Stimulated activated CD4-positive, alpha-beta T cell treated with anti-CD3 and anti-CD28 coated beads, Interleukin-12 subunit alpha, Interleukin-12 subunit beta, amount 100 ng/mL, for 24 hours (primary cell): ENCODE results near the gene BLOC1S1.

Source experiments
- DNase-seq, 2 experiments: peaks; one replicate each; pipeline ENCODE4 v3.0.0-alpha.2; 2020; ENCODE audit warnings: low read depth in 2 of 2

BLOC1S1 gene

GRCh38 chr12:55711786-55712553 is 3.9 kb upstream of the BLOC1S1 start:
- no peak for DNase-seq

DNA sequence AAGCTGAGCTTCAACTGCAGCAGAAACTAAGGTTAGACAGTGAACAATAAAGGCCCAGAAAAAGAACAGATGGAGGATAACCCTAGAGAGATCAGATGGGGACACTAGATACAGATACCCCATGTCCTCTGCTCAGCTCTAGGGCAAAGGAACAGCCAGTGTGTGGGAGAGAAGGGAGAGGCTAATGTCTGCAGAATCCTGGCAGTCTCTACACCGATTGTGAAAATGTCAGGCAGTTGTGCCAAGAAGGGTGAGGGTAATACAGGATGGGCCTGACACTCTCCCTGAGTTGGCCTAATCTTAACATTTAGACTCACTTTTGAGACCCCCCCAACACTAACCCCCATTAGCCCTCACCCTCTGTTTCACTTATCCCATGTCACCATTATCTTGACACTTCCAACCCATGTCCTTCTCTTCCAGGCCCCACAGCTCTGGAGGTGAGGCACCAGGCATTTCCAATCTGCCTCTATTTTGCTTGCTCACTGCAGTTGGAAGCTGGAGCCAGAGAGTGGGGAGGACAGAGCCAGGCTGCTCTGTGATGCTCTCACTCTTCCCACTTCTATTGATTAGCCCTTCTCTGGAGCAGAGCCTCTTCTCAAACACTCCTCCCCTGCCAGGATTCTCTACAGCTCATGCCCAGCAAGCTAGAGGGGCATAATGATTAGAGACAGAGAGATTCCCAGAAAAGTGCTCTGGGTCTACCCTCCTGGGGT is 3.0 kb upstream of the BLOC1S1 start:
- no peak for DNase-seq

GRCh38 chr12:55713721-55714120 is 2.1 kb upstream of the BLOC1S1 start:
- DNase-seq: no peak

GRCh38 chr12:55715169-55715764 is 579 bp upstream of the BLOC1S1 start:
- no peak for DNase-seq

DNA sequence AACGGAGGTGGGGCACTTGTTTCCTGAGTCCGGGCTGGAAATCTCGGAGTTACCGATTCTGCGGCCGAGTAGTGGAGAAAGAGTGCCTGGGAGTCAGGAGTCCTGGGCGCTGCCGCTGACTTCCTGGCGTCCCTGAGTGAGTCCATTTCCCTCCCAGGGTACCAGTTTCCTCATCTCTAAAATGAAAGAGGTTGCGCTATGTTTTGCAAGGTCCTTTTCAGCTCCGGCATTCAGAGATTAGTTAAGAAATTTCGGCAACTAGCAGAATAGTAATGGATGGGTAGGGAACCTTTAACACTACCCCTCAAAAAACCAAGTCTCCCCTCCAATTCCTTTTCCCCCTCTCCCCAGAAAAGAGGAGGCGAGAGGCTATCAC is 724 bp downstream of the BLOC1S1 start:
- DNase-seq: no peak

DNA sequence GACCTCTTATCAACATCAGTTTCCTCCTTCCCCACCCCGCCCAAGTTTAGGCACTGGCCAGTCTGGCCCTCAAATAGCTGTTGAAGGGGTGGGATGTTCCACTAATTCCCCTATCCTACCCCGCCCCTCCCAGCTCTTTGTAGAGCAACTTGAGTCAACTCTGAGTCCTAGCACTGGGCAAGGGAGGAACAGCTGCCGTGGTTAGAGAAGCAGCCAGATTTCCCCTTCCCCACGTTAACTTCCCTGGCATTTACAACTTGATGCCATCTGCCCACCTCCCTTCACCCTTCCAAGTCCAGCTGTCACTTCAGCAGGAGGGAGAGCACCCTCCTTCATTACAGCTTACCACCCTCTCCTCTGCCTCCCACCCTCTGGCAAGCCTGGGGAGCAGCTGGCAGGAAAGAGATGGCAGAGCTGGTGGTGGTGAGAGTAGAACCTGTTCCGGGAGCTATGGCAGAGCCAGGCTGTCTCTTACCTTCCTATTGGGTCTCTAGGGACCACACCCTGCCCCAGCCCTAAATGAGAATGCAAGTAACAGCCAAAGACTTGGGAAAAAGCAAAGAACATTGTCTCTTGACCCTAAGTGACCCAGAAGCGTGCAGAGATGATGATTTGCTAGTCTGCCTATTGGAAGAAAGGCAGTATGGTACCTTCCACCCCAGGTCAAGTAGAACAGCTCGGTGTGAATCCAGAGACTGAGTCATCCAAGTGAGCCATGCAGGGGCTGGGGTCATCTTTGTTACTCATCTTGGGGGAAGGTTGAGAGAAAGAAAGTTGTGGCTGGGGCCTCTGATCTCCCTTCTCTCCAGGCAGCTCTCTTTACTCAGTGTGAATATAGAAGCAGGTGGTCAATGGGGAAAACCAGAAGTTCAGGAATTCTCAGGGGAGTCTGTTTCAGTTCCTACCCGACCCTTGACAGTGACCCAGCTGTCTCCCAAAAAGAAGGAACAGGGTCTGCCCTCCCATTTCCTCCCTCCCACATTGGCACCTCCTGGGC is 1.5 kb downstream of the BLOC1S1 start:
- no peak for DNase-seq

DNA sequence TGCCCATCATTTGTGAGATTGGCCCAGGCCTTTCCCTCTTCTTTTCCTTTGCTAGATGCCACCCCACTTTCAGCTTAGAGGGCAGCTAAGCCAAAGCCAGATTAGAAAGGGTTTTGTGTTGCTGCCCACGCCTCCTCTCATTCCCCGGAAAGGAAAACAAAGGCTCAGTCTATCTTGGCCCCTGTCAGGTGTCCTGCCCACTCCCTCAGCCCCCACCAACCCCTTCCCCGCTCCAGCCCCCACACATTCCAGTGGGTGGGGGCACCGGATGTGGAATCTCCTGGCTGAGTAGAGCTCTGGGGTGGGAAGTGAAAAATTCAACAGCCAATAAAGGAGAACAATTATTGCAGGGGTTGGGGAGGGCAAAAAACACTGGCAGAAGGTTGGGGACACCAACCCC is 2.2 kb downstream of the BLOC1S1 start:
- no peak for DNase-seq

GRCh38 chr12:55718624-55719275 is 2.9 kb downstream of the BLOC1S1 start:
- DNase-seq: no peak

DNA sequence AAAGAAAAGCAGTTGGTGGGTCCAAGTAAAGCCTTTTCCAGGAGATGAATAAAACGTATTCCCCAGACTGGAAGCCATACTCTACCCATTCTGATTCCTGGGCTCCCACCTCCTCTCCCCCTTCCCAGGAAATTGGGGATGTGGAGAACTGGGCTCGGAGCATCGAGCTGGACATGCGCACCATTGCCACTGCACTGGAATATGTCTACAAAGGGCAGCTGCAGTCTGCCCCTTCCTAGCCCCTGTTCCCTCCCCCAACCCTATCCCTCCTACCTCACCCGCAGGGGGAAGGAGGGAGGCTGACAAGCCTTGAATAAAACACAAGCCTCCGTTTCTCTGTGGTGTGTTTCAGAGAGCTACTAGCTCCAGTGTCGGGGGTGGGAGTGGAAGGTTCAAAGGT is 3.5 kb downstream of the BLOC1S1 start:
- DNase-seq: no peak

DNA sequence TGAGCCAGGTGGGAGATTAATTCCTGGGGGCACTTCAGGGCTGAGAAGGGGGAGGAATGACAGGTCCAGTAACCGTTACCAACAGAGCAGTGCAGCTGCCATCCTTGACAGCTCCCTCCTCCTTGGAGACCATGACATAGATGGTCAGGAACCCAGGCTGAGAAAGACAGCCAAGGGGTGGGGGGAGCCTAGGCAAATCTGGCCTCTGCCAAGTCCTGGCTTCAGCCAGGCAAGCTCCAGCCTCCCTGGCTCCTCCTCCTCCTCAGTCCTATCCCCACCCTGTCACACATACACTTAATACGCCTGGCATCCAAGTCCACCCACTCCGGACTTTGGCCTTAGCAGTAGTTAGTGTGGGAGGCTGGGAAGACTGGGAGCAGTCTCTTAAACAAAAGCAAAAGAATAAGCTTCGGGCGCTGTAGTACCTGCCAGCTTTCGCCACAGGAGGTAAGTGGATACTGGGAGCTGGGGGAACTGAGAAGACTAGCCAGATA is 4.3 kb downstream of the BLOC1S1 start, which contains the start of gene RDH5:
Gene RDH5, plus strand, starts transcription at position 323 of the 494 bp plus-strand sequence. CDS start 792 bp downstream, outside the sequence.
- no peak for DNase-seq

GRCh38 chr12:55720894-55721444 is 5.1 kb downstream of the BLOC1S1 start:
- DNase-seq: no peak

- DNase-seq: no peak
Observed at GRCh38 chr12:55721601-55722213, 5.9 kb downstream of the BLOC1S1 start.

DNA sequence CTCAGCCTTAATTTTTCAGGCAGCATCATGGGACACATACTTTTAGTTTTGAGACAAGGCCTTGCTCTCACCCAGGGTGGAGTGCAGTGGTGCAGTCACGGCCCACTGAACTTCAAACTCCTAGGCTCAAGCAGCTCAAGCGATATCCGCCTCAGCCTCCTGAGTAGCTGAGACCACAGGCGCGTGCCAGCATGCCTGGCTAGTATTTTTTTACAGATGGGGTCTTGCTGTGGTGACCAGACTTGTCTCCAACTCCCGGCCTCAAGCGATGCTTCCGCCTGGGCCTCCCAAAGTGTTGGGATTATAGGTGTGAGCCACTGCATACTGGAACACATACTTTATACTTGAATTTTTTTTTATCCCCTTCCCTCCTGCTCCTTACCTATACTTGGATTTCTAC is 7.1 kb downstream of the BLOC1S1 start:
- DNase-seq: no peak

DNA sequence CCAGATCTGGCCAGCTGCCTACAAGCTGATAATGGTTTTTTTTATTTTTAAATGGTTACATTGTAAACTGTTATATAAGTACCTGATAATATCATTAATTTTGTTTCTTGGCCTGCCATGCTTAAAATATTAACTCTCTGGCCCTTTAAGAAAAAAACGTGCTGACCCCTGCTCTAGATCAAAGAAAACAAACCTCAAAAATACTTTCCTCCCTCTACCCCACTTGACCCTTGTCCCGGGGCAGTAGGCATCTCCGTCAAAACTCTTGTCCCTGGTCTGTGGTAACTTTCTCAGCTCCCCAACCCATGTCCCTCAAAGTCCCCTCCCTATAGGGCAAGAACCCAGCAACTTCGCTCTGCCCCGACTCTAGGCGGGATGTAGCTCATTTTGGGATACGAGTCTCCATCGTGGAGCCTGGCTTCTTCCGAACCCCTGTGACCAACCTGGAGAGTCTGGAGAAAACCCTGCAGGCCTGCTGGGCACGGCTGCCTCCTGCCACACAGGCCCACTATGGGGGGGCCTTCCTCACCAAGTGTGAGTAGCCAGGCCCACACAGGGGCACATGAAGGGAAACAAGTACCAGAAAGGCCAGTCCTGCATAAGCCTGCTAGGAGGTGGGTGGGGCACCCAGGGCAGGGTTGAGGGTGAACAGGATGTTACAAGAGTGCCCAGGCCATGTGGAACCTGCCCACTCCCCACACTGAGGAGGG is 7.8 kb downstream of the BLOC1S1 start:
- DNase-seq: no peak

DNA sequence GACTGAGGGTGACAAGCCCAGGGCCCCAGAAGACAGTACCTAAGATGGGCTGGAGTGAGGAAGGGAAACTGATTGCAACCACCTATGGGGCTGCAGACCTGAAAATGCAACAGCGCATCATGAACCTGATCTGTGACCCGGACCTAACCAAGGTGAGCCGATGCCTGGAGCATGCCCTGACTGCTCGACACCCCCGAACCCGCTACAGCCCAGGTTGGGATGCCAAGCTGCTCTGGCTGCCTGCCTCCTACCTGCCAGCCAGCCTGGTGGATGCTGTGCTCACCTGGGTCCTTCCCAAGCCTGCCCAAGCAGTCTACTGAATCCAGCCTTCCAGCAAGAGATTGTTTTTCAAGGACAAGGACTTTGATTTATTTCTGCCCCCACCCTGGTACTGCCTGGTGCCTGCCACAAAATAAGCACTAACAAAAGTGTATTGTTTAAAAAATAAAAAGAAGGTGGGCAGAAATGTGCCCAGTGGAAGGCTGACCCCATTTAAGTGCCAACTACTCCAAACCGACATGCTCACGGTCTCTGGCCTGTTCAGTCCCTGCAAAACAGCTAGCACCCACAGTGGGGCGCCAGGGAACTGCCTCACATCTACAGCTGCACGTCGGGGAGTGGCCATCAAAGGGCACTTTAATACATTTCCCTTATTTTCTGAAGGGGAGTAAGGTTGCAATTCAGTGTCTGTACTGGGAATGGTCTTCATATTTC is 8.5 kb downstream of the BLOC1S1 start:
- peak in 1 of 2 experiments; percentile 56 for DNase-seq

- no peak for DNase-seq
Observed at GRCh38 chr12:55724940-55725309, 9.1 kb downstream of the BLOC1S1 start.

DNA sequence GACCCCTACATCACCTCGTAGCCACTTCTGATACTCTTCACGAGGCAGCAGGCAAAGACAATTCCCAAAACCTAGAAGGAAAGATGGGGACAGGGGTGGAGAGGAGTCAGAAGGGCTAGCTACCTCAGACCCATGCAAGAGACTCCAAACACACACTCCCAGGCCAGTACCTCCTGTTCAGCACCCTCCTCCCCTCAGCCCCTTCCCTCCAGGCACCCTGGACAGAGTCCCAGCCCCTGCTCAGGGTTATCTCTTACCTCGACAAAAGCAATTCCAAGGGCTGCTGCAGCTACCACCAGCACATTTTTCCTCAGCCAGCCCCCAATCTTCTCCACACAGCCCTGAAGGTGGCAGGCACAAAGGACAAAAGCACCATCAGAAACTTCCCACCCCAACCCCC is 9.7 kb downstream of the BLOC1S1 start:
- no peak for DNase-seq

- no peak for DNase-seq
Observed at GRCh38 chr12:55726971-55727370, 11.1 kb downstream of the BLOC1S1 start.

DNA sequence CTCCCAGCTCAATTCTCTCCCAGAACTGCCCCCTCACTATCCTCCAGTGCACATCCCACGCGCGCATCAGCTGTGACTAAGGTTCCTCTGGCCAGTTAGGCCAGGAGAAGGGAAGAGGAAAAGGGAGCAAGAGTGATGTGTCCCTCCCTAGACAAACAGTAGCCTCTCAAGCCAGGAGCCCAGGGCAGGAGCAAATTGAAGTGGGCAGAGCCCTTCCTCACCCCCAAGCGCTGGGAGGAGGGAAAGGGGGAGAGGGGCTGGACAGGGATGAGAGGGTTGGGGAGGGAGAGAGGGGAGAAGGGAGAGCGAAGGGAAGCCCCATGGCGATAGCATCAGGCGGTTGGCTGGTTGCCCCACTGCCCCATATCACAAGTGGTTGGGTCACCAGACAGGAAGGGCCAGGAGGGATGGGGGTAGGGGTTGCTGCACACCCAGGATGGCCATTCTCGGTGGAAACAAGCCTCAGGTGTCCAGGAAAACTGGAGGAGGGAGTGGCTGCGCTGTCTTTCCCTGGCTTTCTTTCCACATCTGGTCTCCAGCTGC is 11.9 kb downstream of the BLOC1S1 start:
- no peak for DNase-seq
